GM23338 (cell line): ENCODE measurements around the gene FBXO47. TPM values are rescaled to one million over a fixed set of nuclear protein-coding genes. Genes with fewer than 3 reads are reported as not detected.

Source experiments
- ATAC-seq: fragments of 200-7000 bp; cut with Tn5 transposase; 3 replicates; pipeline ENCODE4 v1.9.1; 2020
- DNase-seq: peaks from one replicate; pipeline ENCODE4 v3.0.0-alpha.2; 2015; ENCODE audit warnings: low spot score
- H2AFZ ChIP-seq: fragments of 200-600 bp; sonication (generic); 2 replicates; pipeline ENCODE4 v1.8.0; 2016; ENCODE audit warnings: antibody characterized with exemption, mild to moderate bottlenecking, moderate library complexity
- H3F3A ChIP-seq: fragments of 200-600 bp; sonication (generic); replicated peaks from 2 replicates; pipeline ENCODE4 v1.8.0; 2017; ENCODE audit warnings: antibody characterized with exemption, mixed run types, low read depth
- H3K27ac ChIP-seq: fragments of 200-600 bp; sonication (generic); 2 replicates; pipeline ENCODE4 v1.6.1; 2016; ENCODE audit warnings: low read depth
- H3K27me3 ChIP-seq: fragments of 200-600 bp; sonication (generic); 2 replicates; pipeline ENCODE4 v1.8.0; 2016; ENCODE audit warnings: mild to moderate bottlenecking, mixed run types, moderate library complexity; ENCODE audit not compliant: insufficient read depth
- H3K36me3 ChIP-seq: fragments of 200-600 bp; sonication (generic); 2 replicates; pipeline ENCODE4 v1.8.0; 2016; ENCODE audit warnings: mild to moderate bottlenecking; ENCODE audit not compliant: insufficient read depth
- H3K4me1 ChIP-seq: fragments of 200-600 bp; sonication (generic); 2 replicates; pipeline ENCODE4 v1.8.0; 2016; ENCODE audit warnings: mild to moderate bottlenecking, moderate library complexity; ENCODE audit not compliant: insufficient read depth
- H3K4me2 ChIP-seq: fragments of 200-600 bp; sonication (generic); 2 replicates; pipeline ENCODE4 v1.7.1; 2017; ENCODE audit warnings: mixed run types
- H3K4me3 ChIP-seq: fragments of 200-600 bp; sonication (generic); 2 replicates; pipeline ENCODE4 v1.6.1; 2016; ENCODE audit warnings: mixed run types
- H3K79me2 ChIP-seq: fragments of 200-600 bp; sonication (generic); replicated peaks from 2 replicates; pipeline ENCODE4 v1.8.0; 2017; ENCODE audit warnings: mild to moderate bottlenecking; ENCODE audit not compliant: insufficient read depth
- H3K9me2 ChIP-seq: fragments of 200-600 bp; sonication (generic); 2 replicates; pipeline ENCODE4 v1.8.0; 2017; ENCODE audit not compliant: insufficient read depth
- H4K20me1 ChIP-seq: fragments of 200-600 bp; sonication (generic); replicated peaks from 2 replicates; pipeline ENCODE4 v1.8.0; 2017; ENCODE audit warnings: mild to moderate bottlenecking; ENCODE audit not compliant: insufficient read depth
- H3K27ac Mint-ChIP-seq: 2 replicates; pipeline ENCODE4 v1.8.0; 2020; ENCODE audit warnings: inconsistent platforms, mild to moderate bottlenecking, moderate library complexity, mixed read lengths
- H3K27me3 Mint-ChIP-seq: 3 replicates; pipeline ENCODE4 v1.8.0; 2022; ENCODE audit warnings: low read depth, mild to moderate bottlenecking, moderate library complexity, mixed read lengths, inconsistent platforms; ENCODE audit not compliant: insufficient read depth, poor library complexity
- H3K36me3 Mint-ChIP-seq: 3 replicates; pipeline ENCODE4 v1.8.0; 2021; ENCODE audit warnings: low read depth, mild to moderate bottlenecking, inconsistent platforms, moderate library complexity, mixed read lengths
- H3K4me1 Mint-ChIP-seq: 3 replicates; pipeline ENCODE4 v1.8.0; 2020; ENCODE audit warnings: mild to moderate bottlenecking, inconsistent platforms, mixed read lengths
- H3K4me3 Mint-ChIP-seq: 3 replicates; pipeline ENCODE4 v1.8.0; 2021; ENCODE audit warnings: moderate library complexity, mild to moderate bottlenecking, inconsistent platforms, mixed read lengths
- H3K9me3 Mint-ChIP-seq: 3 replicates; pipeline ENCODE4 v1.8.0; 2020; ENCODE audit warnings: moderate library complexity, mild to moderate bottlenecking, inconsistent platforms, mixed read lengths
- CREB1 ChIP-seq: fragments of 250-450 bp; sonication (Bioruptor Pico); IDR thresholded peaks from 2 replicates; pipeline ENCODE4 v1.5.0; 2020; ENCODE audit warnings: low read depth, mild to moderate bottlenecking, moderate library complexity
- EZH2phosphoT487 ChIP-seq: fragments of 200-600 bp; sonication (generic); IDR thresholded peaks from one replicate; pipeline ENCODE4 v1.8.1; 2018; ENCODE audit warnings: antibody characterized with exemption; ENCODE audit not compliant: unreplicated experiment
- NANOG ChIP-seq: IDR thresholded peaks from 2 replicates; pipeline ENCODE4 v1.6.1; 2016; ENCODE audit warnings: antibody characterized with exemption, borderline replicate concordance
- POLR2AphosphoS5 ChIP-seq: IDR thresholded peaks from 2 replicates; pipeline ENCODE4 v1.6.1; 2016; ENCODE audit warnings: antibody characterized with exemption, low read depth
- REST ChIP-seq: IDR thresholded peaks from one replicate; pipeline ENCODE4 v1.6.1; 2018; ENCODE audit warnings: antibody characterized with exemption; ENCODE audit not compliant: unreplicated experiment
- ZNF114 ChIP-seq: fragments of 250-450 bp; sonication (Bioruptor Pico); IDR thresholded peaks from 2 replicates; pipeline ENCODE4 v1.5.0; 2020; ENCODE audit warnings: mild to moderate bottlenecking, moderate library complexity
- ZNF331 ChIP-seq: fragments of 250-450 bp; sonication (Bioruptor Pico); IDR thresholded peaks from 2 replicates; pipeline ENCODE4 v1.5.0; 2020; ENCODE audit warnings: low read depth, mild to moderate bottlenecking, moderate library complexity
- polyA plus RNA-seq: library from polyadenylated mRNA; unstranded; fragments of >200 nt; fragmentation: Nextera tagmentation; extraction: Ambion mirVana; gene quantifications from 2 replicates; pipeline ENCODE4 v1.2.1, GENCODE V29; 2016
- total RNA-seq: library from RNA; depleted of rRNA; stranded (reverse); fragments of >200 nt; shearing (Covaris generic); gene quantifications from 2 replicates; pipeline ENCODE4 v1.2.3, GENCODE V29; 2014
- TF ChIP-seq, protein P1 (sequence below), 2 experiments: fragments of 200-600 bp in 1 of 2; sonication (generic) in 1 of 2; conservative IDR thresholded peaks; 2 replicates each; pipeline versions ENCODE4 v1.5.1 to v1.6.1; 2016 to 2017; ENCODE audit warnings: antibody characterized with exemption in 2 of 2, low read depth in 2 of 2, mild to moderate bottlenecking in 2 of 2, moderate library complexity in 1 of 2

FBXO47 gene
- total and polyA plus RNA-seq, 2 experiments from 2014 or later: not detected

- no peak for TF ChIP-seq REST
Measured at GRCh38 chr17:38970804-38971203, 3.6 kb upstream of the FBXO47 start (continued).

GRCh38 chr17:38970128-38970527 lies 2.9 kb upstream of the FBXO47 start:
- Mint-ChIP-seq H3K4me1 (peaks cover 21% of the 10 kb centered on the region; the same call in 2 of the 3 replicates), H3K27ac (no peak overlapping the region), H3K36me3 (no peaks in the 10 kb centered on the region), H3K27me3 (peaks cover 9% of the 10 kb centered on the region), H3K4me3 (no peak overlapping the region), H3K9me3 (no peaks in the 10 kb centered on the region; the same call in 2 of the 3 replicates)
- Histone ChIP-seq H3K27me3 (no peaks in the 10 kb centered on the region), H4K20me1 (no peaks in the 10 kb centered on the region), H3K27ac (no peak overlapping the region), H3F3A (no peaks in the 10 kb centered on the region), H3K4me1 (peaks cover 21% of the 10 kb centered on the region), H3K79me2 (no peaks in the 10 kb centered on the region), H3K4me3 (no peak overlapping the region), H3K9me2 (no peaks in the 10 kb centered on the region), H2AFZ (no peak overlapping the region), H3K4me2 (no peak overlapping the region), H3K36me3 (no peaks in the 10 kb centered on the region)
- ATAC-seq (no peak), DNase-seq (peak; percentile 39)
- no peak for TF ChIP-seq ZNF114
- TF ChIP-seq, protein P1, sequence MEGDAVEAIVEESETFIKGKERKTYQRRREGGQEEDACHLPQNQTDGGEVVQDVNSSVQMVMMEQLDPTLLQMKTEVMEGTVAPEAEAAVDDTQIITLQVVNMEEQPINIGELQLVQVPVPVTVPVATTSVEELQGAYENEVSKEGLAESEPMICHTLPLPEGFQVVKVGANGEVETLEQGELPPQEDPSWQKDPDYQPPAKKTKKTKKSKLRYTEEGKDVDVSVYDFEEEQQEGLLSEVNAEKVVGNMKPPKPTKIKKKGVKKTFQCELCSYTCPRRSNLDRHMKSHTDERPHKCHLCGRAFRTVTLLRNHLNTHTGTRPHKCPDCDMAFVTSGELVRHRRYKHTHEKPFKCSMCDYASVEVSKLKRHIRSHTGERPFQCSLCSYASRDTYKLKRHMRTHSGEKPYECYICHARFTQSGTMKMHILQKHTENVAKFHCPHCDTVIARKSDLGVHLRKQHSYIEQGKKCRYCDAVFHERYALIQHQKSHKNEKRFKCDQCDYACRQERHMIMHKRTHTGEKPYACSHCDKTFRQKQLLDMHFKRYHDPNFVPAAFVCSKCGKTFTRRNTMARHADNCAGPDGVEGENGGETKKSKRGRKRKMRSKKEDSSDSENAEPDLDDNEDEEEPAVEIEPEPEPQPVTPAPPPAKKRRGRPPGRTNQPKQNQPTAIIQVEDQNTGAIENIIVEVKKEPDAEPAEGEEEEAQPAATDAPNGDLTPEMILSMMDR (conservative IDR thresholded peaks at IDR 0.05; ENCODE audit: low read depth in 2 of 2): peak in 1 of 2 experiments; percentile 22; a peak in 2 of 4 replicates

GRCh38 chr17:38969281-38969680 lies 2.1 kb upstream of the FBXO47 start:
- H3K4me3 ChIP-seq: no peak overlapping the region
- H2AFZ ChIP-seq: peak overlapping the region; percentile 35; the same call in 1 of the 2 replicates
- H3K4me1 ChIP-seq: peaks cover 21% of the 10 kb centered on the region
- H3K9me2 ChIP-seq: no peaks in the 10 kb centered on the region
- DNase-seq: no peak
- Mint-ChIP-seq H3K9me3 (no peaks in the 10 kb centered on the region; the same call in 2 of the 3 replicates), H3K27me3 (peaks cover 9% of the 10 kb centered on the region), H3K36me3 (no peaks in the 10 kb centered on the region), H3K4me3 (no peak overlapping the region; the same call in 2 of the 3 replicates), H3K27ac (no peak overlapping the region; the same call in 1 of the 2 replicates), H3K4me1 (peaks cover 21% of the 10 kb centered on the region; the same call in 2 of the 3 replicates)
- no peak overlapping the region for H3K27ac ChIP-seq
- no peak for ATAC-seq
- H3K36me3 ChIP-seq: no peaks in the 10 kb centered on the region
- H3K27me3 ChIP-seq: no peaks in the 10 kb centered on the region
- H3F3A ChIP-seq: no peaks in the 10 kb centered on the region
- H3K79me2 ChIP-seq: no peaks in the 10 kb centered on the region
- no peak overlapping the region for H3K4me2 ChIP-seq
- no peaks in the 10 kb centered on the region for H4K20me1 ChIP-seq
- TF ChIP-seq ZNF114: no peak
- no peak for TF ChIP-seq POLR2AphosphoS5
- no peak for TF ChIP-seq NANOG
- TF ChIP-seq CREB1: no peak
- no peak for TF ChIP-seq ZNF331 (CRISPR knock-in tag)
- TF ChIP-seq, protein P1 (conservative IDR thresholded peaks at IDR 0.05; ENCODE audit: low read depth in 2 of 2): no peak
- TF ChIP-seq EZH2phosphoT487: no peak
